HG02970 (cell line): ENCODE measurements around the gene PPP1R15B.

Experiments
- ATAC-seq: cut with Tn5 transposase; IDR thresholded peaks from one replicate; pipeline ENCODE4 v1.9.1; 2021; ENCODE audit warnings: mild to moderate bottlenecking, moderate library complexity, moderate number of reproducible peaks; ENCODE audit not compliant: unreplicated experiment, low FRiP score

Gene PPP1R15B

GRCh38 chr1:204411451-204412204 lies at the start of gene PPP1R15B:
TSS of gene PPP1R15B (minus strand) at chr1:204411817. CDS start at chr1:204411411, 406 bp downstream.
- peak; percentile 96 for ATAC-seq

GRCh38 chr1:204460346-204460745 lies 48.7 kb upstream of the PPP1R15B start:
- no peak for ATAC-seq

GRCh38 chr1:204459706-204460105 lies 48.1 kb upstream of the PPP1R15B start:
- no peak for ATAC-seq

- ATAC-seq = no peak
Observed at GRCh38 chr1:204457666-204458065, 46.0 kb upstream of the PPP1R15B start.

GRCh38 chr1:204456826-204457442 lies 45.3 kb upstream of the PPP1R15B start:
- no peak for ATAC-seq

- ATAC-seq = no peak
Observed at GRCh38 chr1:204455831-204456145, 44.2 kb upstream of the PPP1R15B start.

- no peak for ATAC-seq
Observed at GRCh38 chr1:204455063-204455830, 43.6 kb upstream of the PPP1R15B start.

- no peak for ATAC-seq
Observed at GRCh38 chr1:204454476-204454875, 42.9 kb upstream of the PPP1R15B start.

- ATAC-seq = no peak
Observed at GRCh38 chr1:204453141-204453772, 41.6 kb upstream of the PPP1R15B start.

GRCh38 chr1:204451352-204452124 lies 39.9 kb upstream of the PPP1R15B start:
- ATAC-seq = no peak

- no peak for ATAC-seq
Observed at GRCh38 chr1:204450461-204451257, 39.0 kb upstream of the PPP1R15B start.

- ATAC-seq = no peak
Observed at GRCh38 chr1:204449678-204450280, 38.2 kb upstream of the PPP1R15B start.

- no peak for ATAC-seq
Observed at GRCh38 chr1:204448991-204449677, 37.5 kb upstream of the PPP1R15B start.

- no peak for ATAC-seq
Observed at GRCh38 chr1:204448344-204448964, 36.8 kb upstream of the PPP1R15B start.

- ATAC-seq = no peak
Observed at GRCh38 chr1:204447736-204448135, 36.1 kb upstream of the PPP1R15B start.

GRCh38 chr1:204447190-204447589 lies 35.6 kb upstream of the PPP1R15B start:
- no peak for ATAC-seq

GRCh38 chr1:204446413-204447111 lies 34.9 kb upstream of the PPP1R15B start:
- no peak for ATAC-seq
